HPDE6-E6E7 (cell line): ENCODE results near the gene KAZALD1.

ENCODE experiments used
- DNase-seq: peaks from one replicate; pipeline ENCODE4 v3.0.0; 2011; ENCODE audit warnings: missing footprints; ENCODE audit errors: extremely low spot score

Gene KAZALD1

DNA sequence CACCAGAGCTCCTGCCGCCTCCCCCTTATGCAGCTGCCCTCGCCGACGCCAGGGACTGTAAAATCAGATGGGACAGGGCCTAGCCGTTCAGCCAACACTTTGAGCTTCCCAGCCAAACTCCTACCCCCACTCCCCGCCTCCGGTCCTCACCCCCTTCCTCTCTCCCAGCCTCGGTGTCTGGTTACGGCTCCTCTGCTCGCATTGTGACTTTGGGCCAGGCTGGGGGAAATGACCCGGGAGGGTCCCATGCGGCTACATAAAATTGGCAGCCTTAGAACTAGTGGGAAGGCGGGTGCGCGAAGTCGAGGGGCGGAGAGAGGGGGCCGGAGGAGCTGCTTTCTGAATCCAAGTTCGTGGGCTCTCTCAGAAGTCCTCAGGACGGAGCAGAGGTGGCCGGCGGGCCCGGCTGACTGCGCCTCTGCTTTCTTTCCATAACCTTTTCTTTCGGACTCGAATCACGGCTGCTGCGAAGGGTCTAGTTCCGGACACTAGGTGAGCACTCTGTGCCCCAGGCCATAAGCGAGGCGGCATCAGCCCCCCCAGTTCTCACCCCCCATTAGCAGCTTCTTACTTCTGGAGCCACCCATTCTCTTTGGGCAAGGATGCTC lies at the start of gene KAZALD1:
Gene KAZALD1 (plus strand): TSS at position 366 of the 608 bp plus-strand sequence. CDS start 604 bp downstream, outside the sequence.
- no peak for DNase-seq

GRCh38 chr10:101012525-101013364 lies 49.0 kb upstream of the KAZALD1 start:
- peak; percentile 86 for DNase-seq

GRCh38 chr10:101013365-101013825 lies 48.4 kb upstream of the KAZALD1 start:
- peak; percentile 33 for DNase-seq

GRCh38 chr10:101014230-101014884 lies 47.4 kb upstream of the KAZALD1 start:
- DNase-seq = peak; percentile 54

GRCh38 chr10:101014966-101015581 lies 46.7 kb upstream of the KAZALD1 start:
- DNase-seq = peak; percentile 84

DNA sequence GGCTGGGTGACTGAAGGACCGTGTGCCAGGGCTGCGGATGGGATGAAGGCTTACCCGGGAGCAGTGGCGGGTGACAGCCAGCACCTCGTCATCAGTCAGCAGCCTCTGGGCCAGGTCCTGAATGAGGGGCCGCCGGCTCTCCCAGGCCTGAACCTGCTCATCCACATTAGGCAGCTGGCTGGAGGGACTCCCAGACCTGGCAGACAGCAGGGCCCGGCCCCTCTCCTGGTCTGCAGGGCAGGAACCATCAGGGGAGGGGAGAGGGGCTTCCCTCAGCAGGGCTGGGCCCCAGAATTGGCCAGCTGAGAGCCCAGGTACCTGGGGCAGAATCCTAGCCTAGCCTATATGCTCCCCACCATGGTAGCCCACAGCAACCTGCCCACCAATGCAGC lies 46.2 kb upstream of the KAZALD1 start:
- no peak for DNase-seq

GRCh38 chr10:101016814-101017213 lies 45.0 kb upstream of the KAZALD1 start:
- DNase-seq = no peak

- no peak for DNase-seq
Observed at GRCh38 chr10:101018118-101018599, 43.6 kb upstream of the KAZALD1 start.

DNA sequence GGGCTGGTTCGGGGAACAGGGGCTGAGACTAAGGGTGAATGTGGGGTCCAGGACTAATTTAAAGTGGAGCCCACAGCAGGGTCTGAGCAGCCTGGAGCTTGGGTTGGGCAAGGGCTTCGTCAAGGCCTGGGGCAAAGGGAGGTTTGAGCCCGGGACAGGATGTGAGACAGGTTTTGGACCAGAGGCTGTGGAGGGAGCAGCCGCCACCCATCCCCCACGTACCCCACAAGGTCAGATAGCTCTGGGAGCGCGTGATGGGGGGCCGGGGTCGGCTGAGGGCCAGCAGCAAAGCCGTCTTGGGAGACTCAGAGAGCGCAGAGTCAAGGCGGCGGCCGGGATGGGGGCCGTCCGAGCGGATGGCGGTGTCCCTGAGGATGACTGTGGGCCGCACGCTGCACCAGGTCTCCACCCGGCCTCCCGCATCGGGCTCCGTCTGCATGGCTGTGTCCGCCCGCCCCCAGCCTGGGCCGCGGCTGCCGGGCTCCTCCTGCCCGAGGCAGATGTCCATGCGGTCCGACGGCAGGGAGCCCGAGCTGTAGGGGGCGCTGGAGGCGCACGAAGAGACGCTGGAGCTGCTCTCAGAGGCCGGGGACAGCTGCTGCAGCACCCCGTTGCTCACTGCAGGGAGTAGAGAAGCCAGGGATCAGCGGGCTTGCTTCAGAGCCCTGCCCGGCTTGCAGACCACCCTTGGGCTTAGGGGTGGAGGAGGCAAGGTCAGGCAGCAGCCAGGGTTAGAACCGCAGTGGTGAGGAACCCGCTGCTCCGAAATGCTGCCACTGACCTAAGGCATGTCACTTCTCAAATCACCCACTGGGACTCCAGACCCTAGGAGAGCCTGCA lies 43.0 kb upstream of the KAZALD1 start:
- DNase-seq = peak; percentile 80

- DNase-seq = no peak
Observed at GRCh38 chr10:101019440-101019703, 42.4 kb upstream of the KAZALD1 start.

DNA sequence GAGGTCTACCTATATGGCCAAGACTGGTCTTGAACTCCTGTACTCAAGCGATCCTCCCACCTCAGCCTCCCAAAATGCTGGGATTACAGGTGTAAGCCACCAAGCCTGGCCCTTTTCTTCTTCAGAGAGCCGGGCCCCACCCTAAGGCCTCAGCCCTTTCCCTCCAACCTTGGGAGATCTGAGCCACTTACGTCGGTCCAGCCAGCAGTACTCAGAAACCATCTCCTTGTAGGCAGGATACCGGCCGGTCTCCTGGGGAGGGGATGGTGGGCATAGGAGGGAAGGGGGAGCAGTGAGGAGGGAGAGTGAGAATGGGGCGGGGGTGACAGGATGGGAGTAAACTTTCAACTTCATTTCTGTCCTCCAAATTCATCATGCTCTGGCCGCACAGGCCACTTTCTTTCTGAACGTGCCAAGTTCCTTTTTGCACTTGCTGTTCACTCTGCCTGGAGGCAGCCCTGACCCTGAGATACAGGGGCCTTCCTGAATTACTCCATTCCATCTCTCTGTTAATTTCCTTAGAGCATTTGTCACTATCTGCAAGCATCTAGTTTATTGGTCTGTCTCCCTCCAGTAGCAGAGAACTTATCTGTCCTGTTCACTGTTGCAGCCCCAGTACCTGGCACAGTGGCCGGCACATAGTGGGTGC lies 41.2 kb upstream of the KAZALD1 start:
- DNase-seq = no peak

GRCh38 chr10:101021239-101021638 lies 40.5 kb upstream of the KAZALD1 start:
- DNase-seq = no peak

GRCh38 chr10:101021692-101022251 lies 40.0 kb upstream of the KAZALD1 start:
- no peak for DNase-seq

GRCh38 chr10:101022967-101023705 lies 38.7 kb upstream of the KAZALD1 start:
- no peak for DNase-seq

DNA sequence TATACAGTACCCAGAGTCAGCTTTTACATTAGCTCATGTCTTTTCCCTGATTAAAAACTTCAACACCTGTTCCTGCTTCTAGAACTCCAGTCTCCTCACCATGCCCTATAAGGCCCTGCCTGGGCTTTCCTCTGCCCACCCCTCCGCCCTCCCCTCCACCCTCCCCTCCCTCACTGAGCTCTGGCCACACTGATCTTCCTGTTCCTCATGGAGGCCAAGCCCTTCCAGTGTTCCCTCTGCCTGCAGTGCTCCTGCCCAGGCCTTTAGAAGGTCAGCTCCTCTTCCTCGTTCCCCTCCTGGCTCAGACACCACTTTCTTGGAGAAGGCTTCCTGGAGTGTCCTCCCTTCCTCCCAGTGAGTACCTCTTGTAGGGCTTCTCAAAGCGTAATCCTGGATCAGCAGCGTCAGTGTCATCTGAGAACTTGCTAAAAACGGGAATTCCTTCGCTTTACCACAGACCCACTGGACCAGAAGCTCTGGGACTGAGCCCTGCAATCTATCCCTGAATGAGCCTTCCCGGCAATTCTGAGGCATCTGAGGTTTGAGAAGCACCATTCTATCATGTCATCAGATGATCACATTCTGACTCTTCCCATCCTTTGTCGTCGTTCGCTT lies 34.6 kb upstream of the KAZALD1 start:
- DNase-seq = no peak

DNA sequence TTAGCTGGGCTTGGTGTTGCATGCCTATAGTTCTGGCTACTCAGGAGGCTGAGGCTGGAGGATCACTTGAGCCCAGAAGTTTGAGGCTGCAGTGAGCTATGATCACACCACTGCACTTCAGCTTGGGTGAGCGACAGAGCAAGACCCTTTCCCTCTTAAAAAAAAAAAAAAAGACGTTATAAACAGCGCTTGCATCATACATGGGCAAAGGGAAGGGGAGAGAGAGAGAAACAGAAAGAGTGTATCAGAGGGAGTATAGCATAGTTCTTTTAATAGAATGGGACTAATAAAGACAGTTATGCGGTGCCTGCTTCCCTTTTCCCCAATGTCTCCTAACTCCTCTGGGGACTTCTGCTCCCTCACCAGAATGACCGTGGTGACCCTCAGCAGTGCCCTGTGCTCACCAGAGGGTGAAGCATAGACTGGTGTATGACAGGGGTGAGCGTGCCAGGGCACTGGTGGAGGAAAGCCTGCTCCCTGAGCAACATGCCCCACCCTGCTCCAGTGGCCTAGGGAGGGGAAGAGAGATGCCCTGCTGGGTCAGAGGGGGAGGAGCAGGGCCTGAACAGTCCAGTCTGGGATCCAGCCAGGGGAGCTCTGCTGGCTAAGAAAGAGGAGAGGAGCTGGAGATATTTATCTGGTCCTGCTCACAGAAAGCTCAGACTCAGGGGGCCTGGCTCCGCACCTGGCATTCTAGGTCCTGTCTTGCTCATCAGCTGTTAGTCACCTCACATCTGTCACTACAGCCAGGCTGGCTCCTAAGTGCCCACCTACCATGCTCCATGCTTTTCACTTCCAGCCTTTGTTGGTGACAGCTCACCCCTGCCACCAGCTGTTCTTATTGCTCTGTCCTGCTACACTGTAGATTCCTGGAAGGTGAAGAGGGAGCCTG lies 33.1 kb upstream of the KAZALD1 start:
- DNase-seq = no peak

DNA sequence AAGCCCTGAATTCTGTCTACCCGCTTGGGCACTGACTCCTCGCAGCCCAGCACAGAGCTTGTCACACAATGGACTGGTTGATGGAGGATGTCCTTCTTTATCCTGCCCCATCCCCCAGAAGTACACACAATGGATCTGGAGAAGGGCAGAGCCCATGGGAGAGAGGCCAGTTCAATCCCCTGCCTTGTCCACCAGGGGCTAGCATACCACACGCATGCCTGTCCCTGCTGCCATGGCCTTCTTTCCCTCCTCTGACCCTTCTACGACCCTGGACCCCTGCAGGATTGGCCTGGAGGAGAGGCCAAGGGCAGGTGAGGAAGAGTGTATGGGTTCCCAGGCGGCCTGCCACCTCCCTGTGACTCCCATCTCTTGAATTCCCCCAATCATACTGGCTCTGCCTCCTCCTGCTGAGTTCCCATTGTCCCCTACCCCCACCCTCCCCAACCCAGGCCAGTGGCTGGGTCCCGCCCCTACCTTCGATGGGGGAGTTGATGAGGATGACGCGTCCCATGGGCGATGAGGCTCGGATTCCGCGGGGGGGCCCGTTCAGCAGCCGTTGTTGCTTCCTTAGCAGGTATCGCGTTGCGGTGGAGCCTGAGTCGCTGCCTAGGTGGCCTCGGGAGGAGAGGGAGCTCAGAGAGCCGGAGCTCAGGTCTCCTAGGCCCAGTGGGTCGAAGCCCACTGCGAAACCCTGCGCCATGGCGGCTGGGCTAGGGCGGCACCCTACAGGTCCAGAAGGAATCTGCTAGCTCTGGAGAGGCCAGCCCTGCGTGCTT lies 32.1 kb upstream of the KAZALD1 start:
- DNase-seq = no peak
